ENCODE results near the gene RC3H1. TPM values are rescaled to one million over a fixed set of nuclear protein-coding genes. Genes with fewer than 3 reads are reported as not detected.

RC3H1 gene
- total and polyA plus RNA-seq, 2 of the 13 experiments (the other 11 are each of a cell fraction or from before 2014, with no cell fraction given) = 11.2 to 19.6 TPM

DNA sequence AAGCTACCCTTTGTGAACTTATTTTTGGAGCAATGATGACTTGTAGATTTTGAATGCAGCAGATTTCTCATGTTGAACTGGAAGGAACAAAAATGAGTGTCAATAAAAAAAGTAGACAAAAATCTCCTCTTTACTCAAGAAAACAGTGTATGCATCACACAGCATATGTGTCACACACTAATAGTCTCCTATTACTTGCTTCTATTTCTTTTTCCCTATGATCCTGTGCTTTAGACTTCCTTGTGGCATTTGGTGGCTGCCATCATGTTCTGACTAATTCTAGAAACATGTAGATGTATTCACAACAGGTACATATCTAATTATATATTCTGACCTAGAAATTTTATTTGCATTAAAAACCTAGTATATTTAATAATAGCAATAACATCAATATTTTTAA is 14.3 kb downstream of the RC3H1 start:
- intact Hi-C loops (cut with micrococcal nuclease; ENCODE audit: unreplicated experiment) (no loop called here), in situ Hi-C loops (cut with HindIII; ENCODE audit: extremely low pct_ligation_motif_present, low pct_unique_long_range_greater_than_20kb) (no loop called here)
- no peak for FAIRE-seq
- H3K4me2 ChIP-seq (ENCODE audit: low read depth, low read length) = no peak overlapping the region
- peaks cover 3 to 21% of the 10 kb centered on the region in 2 experiments; a peak in 3 of 5 replicates for H3K36me3 ChIP-seq (replicated peaks in 1 of 2; ENCODE audit: control insufficient read depth in 1 of 2, insufficient read depth in 2 of 2, low read length in 2 of 2)
- no peak overlapping the region for H3K4me3 ChIP-seq (replicated peaks in 1 of 3; ENCODE audit: insufficient read depth in 1 of 3, low read depth in 2 of 3, low read length in 3 of 3)
- no peaks in the 10 kb centered on the region for H3K9me3 ChIP-seq (ENCODE audit: low read length)
- H2AFZ ChIP-seq (ENCODE audit: low read length) = no peak overlapping the region
- no peak for DNase-seq (ENCODE audit: low spot score)
- no peak overlapping the region for H3K9ac ChIP-seq (ENCODE audit: insufficient read depth, low read depth, low read length)
- no peak for ATAC-seq
- peaks cover 22% of the 10 kb centered on the region for H4K20me1 ChIP-seq (ENCODE audit: insufficient read depth, low read length)
- H3K27me3 ChIP-seq (ENCODE audit: control insufficient read depth in 1 of 2, insufficient read depth in 2 of 2, low read length in 2 of 2) = no peaks in the 10 kb centered on the region
- BruUV-seq (replicated peaks) = no TSS peak
- no peaks in the 10 kb centered on the region for H3K4me1 ChIP-seq (ENCODE audit: insufficient read depth, low read length)
- TF ChIP-seq ZNF567 (CRISPR knock-in tag; IDR thresholded peaks at IDR 0.05; ENCODE audit: borderline replicate concordance) = no peak
- no peak for TF ChIP-seq SP4 (CRISPR knock-in tag; IDR thresholded peaks at IDR 0.05)
- TF ChIP-seq ZBTB42 (CRISPR knock-in tag; IDR thresholded peaks at IDR 0.05) = no peak
- no peak for TF ChIP-seq ZNF746 (CRISPR knock-in tag; IDR thresholded peaks at IDR 0.05)
- TF ChIP-seq ADNP (CRISPR knock-in tag; IDR thresholded peaks at IDR 0.05) = no peak
- no peak for TF ChIP-seq ZBTB20 (CRISPR knock-in tag; IDR thresholded peaks at IDR 0.05; ENCODE audit: borderline replicate concordance, low read depth)
- TF ChIP-seq ZNF761 (CRISPR knock-in tag; conservative IDR thresholded peaks at IDR 0.05) = no peak
- TF ChIP-seq ZZZ3 (CRISPR knock-in tag; IDR thresholded peaks at IDR 0.05; ENCODE audit: borderline replicate concordance) = no peak
- TF ChIP-seq, protein P1, sequence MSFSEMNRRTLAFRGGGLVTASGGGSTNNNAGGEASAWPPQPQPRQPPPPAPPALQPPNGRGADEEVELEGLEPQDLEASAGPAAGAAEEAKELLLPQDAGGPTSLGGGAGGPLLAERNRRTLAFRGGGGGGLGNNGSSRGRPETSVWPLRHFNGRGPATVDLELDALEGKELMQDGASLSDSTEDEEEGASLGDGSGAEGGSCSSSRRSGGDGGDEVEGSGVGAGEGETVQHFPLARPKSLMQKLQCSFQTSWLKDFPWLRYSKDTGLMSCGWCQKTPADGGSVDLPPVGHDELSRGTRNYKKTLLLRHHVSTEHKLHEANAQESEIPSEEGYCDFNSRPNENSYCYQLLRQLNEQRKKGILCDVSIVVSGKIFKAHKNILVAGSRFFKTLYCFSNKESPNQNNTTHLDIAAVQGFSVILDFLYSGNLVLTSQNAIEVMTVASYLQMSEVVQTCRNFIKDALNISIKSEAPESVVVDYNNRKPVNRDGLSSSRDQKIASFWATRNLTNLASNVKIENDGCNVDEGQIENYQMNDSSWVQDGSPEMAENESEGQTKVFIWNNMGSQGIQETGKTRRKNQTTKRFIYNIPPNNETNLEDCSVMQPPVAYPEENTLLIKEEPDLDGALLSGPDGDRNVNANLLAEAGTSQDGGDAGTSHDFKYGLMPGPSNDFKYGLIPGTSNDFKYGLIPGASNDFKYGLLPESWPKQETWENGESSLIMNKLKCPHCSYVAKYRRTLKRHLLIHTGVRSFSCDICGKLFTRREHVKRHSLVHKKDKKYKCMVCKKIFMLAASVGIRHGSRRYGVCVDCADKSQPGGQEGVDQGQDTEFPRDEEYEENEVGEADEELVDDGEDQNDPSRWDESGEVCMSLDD (CRISPR knock-in tag; IDR thresholded peaks at IDR 0.05; ENCODE audit: borderline replicate concordance) = no peak
- ChIA-PET CTCF (ENCODE audit: low intra/inter-chr PET ratio, low total read pairs) (no interaction called here), POLR2A (no interaction called here)
- peaks cover 80% of the 10 kb centered on the region for H3K79me2 ChIP-seq (ENCODE audit: insufficient read depth, low read length)
- H3K27ac ChIP-seq (ENCODE audit: extremely low read length, insufficient read depth, low read length) = no peak overlapping the region

Data from HepG2 (cell line).